ENCODE data around the gene CHRM5. TPM values are rescaled to one million over a fixed set of nuclear protein-coding genes. Genes with fewer than 3 reads are reported as not detected.
A peak's percentile ranks its signal among the peaks of the same experiment; 100 is the strongest.

The CHRM5 gene
- total RNA-seq, 4 donors from 2014 or later: 0.21 to 0.98 (median 0.37) TPM

DNA sequence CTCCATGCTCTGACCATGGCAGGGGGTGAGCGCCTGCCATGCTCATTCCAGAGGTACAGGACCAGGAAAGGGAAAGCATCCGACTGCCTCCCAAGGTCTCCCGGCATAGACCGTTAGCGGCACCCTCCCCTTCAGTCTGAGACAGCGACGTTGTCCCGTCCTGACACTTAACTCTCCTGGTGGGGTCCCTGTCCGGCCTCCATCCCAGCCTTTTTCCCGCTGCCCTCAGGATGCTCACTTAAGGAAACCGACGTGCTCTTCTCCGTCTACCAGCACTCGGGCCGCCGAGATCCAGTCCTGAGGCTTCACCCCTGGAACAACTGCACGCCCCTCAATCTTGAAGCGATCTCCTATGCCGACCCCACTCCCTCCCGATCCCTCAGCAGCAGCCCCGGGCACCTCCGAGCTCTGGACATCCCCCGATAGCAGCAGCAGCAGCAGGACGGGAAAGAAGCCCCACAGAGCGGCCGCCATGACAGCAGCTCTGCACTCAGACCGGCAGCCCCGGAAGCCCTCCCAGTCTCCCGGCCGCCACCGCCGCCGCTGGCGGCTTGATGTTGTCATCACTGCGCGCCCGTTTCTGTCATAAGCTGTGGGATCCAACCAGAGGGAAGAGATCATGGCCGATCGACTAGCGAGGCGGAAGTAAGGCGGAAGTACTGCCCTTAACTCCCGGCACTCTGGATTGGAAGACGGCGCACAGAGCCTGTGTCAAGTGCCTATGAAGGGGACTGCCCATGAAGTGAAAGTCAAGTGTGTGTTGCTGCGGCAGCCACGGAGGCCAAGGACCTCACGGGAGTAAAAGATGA is 133.3 kb downstream of the CHRM5 start, which contains the start of the genes EMC7 and PGBD4:
TSS of gene EMC7 (minus strand) at position 497 of the 809 bp plus-strand sequence. CDS start at position 474, 23 bp downstream.
TSS of gene PGBD4 (plus strand) at position 718 of the 809 bp plus-strand sequence. CDS start 449 bp downstream, outside the sequence.
- no peaks in the 10 kb centered on the region for H3K27me3 ChIP-seq
- H3K36me3 ChIP-seq: peaks cover 0 to 5% (median 0%) of the 10 kb centered on the region in 3 donors
- H3K27ac ChIP-seq: peak within 1 kb of the TSS; percentile 53 to 90 (median 84)
- peak; percentile 64 to 95 for TF ChIP-seq EP300 (IDR thresholded peaks at IDR 0.05)
- TF ChIP-seq CTCF (IDR thresholded peaks at IDR 0.05): peak in 1 of 5 experiments; percentile 51
- TF ChIP-seq POLR2A (IDR thresholded peaks at IDR 0.05): peak; percentile 77 to 83
- 0% methylated on average over 45 to 48 of the region's 48 CpGs for WGBS, 2 donors
- peak within 1 kb of the TSS; percentile 59 to 84 (median 82) for H3K4me3 ChIP-seq
- no peaks in the 10 kb centered on the region for H3K9me3 ChIP-seq
- peak; percentile 97 to 99 for DNase-seq (ENCODE audit: low spot score in 2 of 2)
- H3K4me1 ChIP-seq: peaks cover 0 to 42% (median 18%) of the 10 kb centered on the region in 4 donors

DNA sequence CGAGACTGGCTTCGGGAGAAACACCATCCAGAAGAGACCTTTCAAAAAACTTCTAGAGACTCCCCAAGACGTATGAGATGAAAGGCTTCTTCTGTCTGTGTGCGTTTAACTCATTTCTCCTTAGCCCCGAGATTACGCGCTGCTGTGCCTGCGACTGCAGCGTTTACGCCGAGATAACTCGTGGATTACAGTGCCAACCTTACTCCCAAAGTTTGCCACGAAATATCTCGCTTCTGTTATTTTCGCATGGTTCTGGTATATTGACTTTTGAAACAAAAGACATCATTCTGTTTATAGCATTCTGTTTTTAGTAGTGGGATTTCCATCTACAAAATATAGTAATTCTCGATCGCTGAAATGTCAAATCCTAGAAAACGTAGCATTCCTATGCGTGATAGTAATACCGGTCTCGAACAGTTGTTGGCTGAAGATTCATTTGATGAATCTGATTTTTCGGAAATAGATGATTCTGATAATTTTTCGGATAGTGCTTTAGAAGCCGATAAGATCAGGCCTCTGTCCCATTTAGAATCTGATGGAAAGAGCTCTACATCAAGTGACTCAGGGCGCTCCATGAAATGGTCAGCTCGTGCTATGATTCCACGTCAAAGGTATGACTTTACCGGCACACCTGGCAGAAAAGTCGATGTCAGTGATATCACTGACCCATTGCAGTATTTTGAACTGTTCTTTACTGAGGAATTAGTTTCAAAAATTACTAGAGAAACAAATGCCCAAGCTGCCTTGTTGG is 134.1 kb downstream of the CHRM5 start:
- Histone ChIP-seq H3K36me3 (peaks cover 0 to 5% (median 0%) of the 10 kb centered on the region in 3 donors), H3K9me3 (no peaks in the 10 kb centered on the region), H3K4me1 (peaks cover 0 to 42% (median 18%) of the 10 kb centered on the region in 4 donors), H3K4me3 (peak overlapping the region; percentile 44 to 83 (median 70)), H3K27ac (peak overlapping the region; percentile 53 to 90 (median 84)), H3K27me3 (no peaks in the 10 kb centered on the region)
- DNase-seq (ENCODE audit: low spot score in 2 of 2): no peak
- peak in 1 of 2 donors; percentile 30 for TF ChIP-seq EP300 (IDR thresholded peaks at IDR 0.05)
- TF ChIP-seq CTCF (IDR thresholded peaks at IDR 0.05): no peak
- 24 to 26% methylated on average over 29 of the region's 29 CpGs for WGBS, 2 donors

DNA sequence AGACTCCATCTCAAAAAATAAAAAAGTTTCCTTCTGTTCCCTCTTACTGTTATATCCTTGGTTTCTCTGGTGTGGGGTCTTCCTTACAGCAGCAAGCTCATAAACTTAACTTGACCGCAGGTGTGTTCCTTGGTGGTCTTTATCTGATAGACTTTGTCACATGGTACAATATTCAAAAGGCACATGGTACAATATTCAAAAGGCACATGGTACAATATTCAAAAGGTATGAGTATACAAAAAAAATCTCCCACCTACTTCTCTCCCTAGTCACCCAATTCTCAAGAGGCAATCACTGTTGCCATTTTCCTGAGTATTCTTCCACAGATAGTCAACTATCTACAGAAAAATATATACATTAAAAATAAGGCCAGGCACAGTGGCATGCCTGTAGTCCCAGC is 138.1 kb downstream of the CHRM5 start:
- Histone ChIP-seq H3K27ac (no peak overlapping the region), H3K9me3 (no peaks in the 10 kb centered on the region), H3K4me1 (peaks cover 0 to 13% (median 6%) of the 10 kb centered on the region in 4 donors), H3K36me3 (peaks cover 0 to 5% (median 0%) of the 10 kb centered on the region in 3 donors), H3K4me3 (no peak overlapping the region), H3K27me3 (no peaks in the 10 kb centered on the region)
- 83 to 100% methylated on average over 1 of the region's 1 CpG for WGBS, 2 donors
- TF ChIP-seq CTCF (IDR thresholded peaks at IDR 0.05) (no peak), EP300 (IDR thresholded peaks at IDR 0.05) (no peak), POLR2A (IDR thresholded peaks at IDR 0.05) (no peak)
- no peak for DNase-seq (ENCODE audit: low spot score in 2 of 2)

- WGBS, 2 donors: 91 to 94% methylated on average over 2 of the region's 2 CpGs
- H3K27me3 ChIP-seq: no peaks in the 10 kb centered on the region
- H3K4me1 ChIP-seq: peaks cover 0 to 12% (median 6%) of the 10 kb centered on the region in 4 donors
- DNase-seq (ENCODE audit: low spot score in 2 of 2): no peak
- H3K36me3 ChIP-seq: peaks cover 0 to 5% (median 0%) of the 10 kb centered on the region in 3 donors
- TF ChIP-seq CTCF (IDR thresholded peaks at IDR 0.05) (no peak), POLR2A (IDR thresholded peaks at IDR 0.05) (no peak), EP300 (IDR thresholded peaks at IDR 0.05) (no peak)
- no peak overlapping the region for H3K27ac ChIP-seq
- H3K9me3 ChIP-seq: no peaks in the 10 kb centered on the region
- no peak overlapping the region for H3K4me3 ChIP-seq
These were observed 139.0 kb downstream of the CHRM5 start for GRCh38 chr15:34107315-34107714.

All from tibial nerve (tissue), 4 donors.